Astrocyte of the spinal cord (primary cell): ENCODE results near the gene UQCR10.

Experiments used
- DNase-seq: peaks from one replicate; pipeline ENCODE4 v3.0.0; 2011; ENCODE audit warnings: low read depth, low spot score
- H3K4me3 ChIP-seq: 2 replicates; pipeline ENCODE4 v1.5.1; 2011; ENCODE audit warnings: low read depth, mild to moderate bottlenecking, low read length, moderate library complexity
- CTCF ChIP-seq: IDR thresholded peaks from 2 replicates; pipeline ENCODE4 v1.5.1; 2012; ENCODE audit warnings: low read depth, mild to moderate bottlenecking, low read length, inconsistent platforms
- in situ Hi-C: cut with HindIII; loops from 2 replicates; pipeline ENCODE4 v1.10.0; 2017; ENCODE audit warnings: low sequenced_read_pairs

UQCR10 gene

GRCh38 chr22:29801796-29802195 lies 34.6 kb downstream of the UQCR10 start:
- in situ Hi-C loops, result no loop called here
- DNase-seq, result no peak
- TF ChIP-seq CTCF, result no peak
- H3K4me3 ChIP-seq, result no peak overlapping the region

- in situ Hi-C loops, result no loop called here
- no peak for DNase-seq
- no peak overlapping the region for H3K4me3 ChIP-seq
- TF ChIP-seq CTCF, result no peak
Measured at GRCh38 chr22:29803190-29803589, 36.0 kb downstream of the UQCR10 start.

DNA sequence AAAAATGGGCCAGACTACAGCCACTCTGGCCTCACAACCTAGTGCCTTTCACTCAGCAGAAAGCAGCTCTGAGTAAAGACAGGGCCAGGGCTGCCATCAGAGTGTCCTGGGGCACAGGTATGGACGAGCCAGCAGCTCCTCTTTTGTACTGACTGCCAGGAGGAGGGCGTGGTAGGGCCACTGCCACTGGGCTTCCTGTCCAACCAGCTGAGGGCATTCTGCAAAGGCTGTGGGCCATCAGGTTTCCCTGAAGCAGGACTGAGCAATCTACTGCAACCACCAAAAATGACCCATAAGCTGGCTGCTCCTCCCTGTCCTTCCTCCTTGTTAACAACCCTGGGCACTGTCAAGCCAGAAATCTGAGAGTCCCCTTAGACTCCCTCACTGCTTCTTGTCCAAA lies 37.8 kb downstream of the UQCR10 start:
- in situ Hi-C loops, result no loop called here
- no peak overlapping the region for H3K4me3 ChIP-seq
- no peak for TF ChIP-seq CTCF
- no peak for DNase-seq

GRCh38 chr22:29806196-29806595 lies 39.0 kb downstream of the UQCR10 start:
- in situ Hi-C loops, result no loop called here
- no peak for DNase-seq
- TF ChIP-seq CTCF, result no peak
- no peak overlapping the region for H3K4me3 ChIP-seq

- in situ Hi-C loops, result no loop called here
- no peak overlapping the region for H3K4me3 ChIP-seq
- DNase-seq, result no peak
- TF ChIP-seq CTCF, result no peak
Measured at GRCh38 chr22:29810216-29810615, 43.0 kb downstream of the UQCR10 start.

- TF ChIP-seq CTCF, result no peak
- no peak overlapping the region for H3K4me3 ChIP-seq
- in situ Hi-C loops, result no loop called here
- no peak for DNase-seq
Measured at GRCh38 chr22:29811377-29811776, 44.2 kb downstream of the UQCR10 start.

DNA sequence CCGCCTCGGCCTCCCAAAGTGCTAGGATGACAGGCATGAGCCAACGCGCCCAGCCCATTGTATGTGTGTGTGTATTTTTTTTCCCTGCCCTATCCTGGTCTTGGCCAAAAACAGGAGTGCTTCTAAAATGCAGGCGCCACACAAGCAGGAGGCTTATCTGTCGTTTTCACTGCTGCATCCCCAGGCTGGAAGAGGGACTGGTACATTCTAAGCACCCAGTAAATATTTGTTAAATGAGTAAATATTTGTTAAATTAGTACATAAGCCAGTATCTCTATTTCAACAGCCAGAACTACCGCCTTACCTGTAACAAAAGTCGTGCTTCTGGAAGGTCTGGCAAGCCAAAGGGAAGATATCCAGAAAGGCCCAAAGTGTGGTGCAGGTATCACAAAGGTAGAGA lies 46.0 kb downstream of the UQCR10 start:
- no peak for TF ChIP-seq CTCF
- in situ Hi-C loops, result no loop called here
- no peak overlapping the region for H3K4me3 ChIP-seq

More for the DNA sequence above, 46.0 kb downstream of the UQCR10 start:
- no peak for DNase-seq
